ENCODE results near the gene ITLN2. TPM values are rescaled to one million over a fixed set of nuclear protein-coding genes. Genes with fewer than 3 reads are reported as not detected.
"Not testable (repeated sequence)": the region's sequence is repeated elsewhere in the genome, so short reads cannot be mapped to it uniquely, and the experiment has no call there.

ITLN2 gene
- total RNA-seq, 1 donor = not detected

- no peak for TF ChIP-seq CTCF (IDR thresholded peaks at IDR 0.05; ENCODE audit: insufficient read depth, low read length)
- DNase-seq (ENCODE audit: low read depth) = no peak
- H3K4me3 ChIP-seq (ENCODE audit: low read depth, low read length) = no peak overlapping the region
Observed at GRCh38 chr1:160945079-160945478, 9.5 kb downstream of the ITLN2 start.

GRCh38 chr1:160942926-160943325, 11.7 kb downstream of the ITLN2 start:
- DNase-seq (ENCODE audit: low read depth) = no peak
- no peak overlapping the region for H3K4me3 ChIP-seq (ENCODE audit: low read depth, low read length)
- TF ChIP-seq CTCF (IDR thresholded peaks at IDR 0.05; ENCODE audit: insufficient read depth, low read length) = no peak

- not testable (repeated sequence) for DNase-seq (ENCODE audit: low read depth); H3K4me3 ChIP-seq (ENCODE audit: low read depth, low read length)
Observed at GRCh38 chr1:160936666-160937065, 17.9 kb downstream of the ITLN2 start.

- no peak for TF ChIP-seq CTCF (IDR thresholded peaks at IDR 0.05; ENCODE audit: insufficient read depth, low read length)
- H3K4me3 ChIP-seq (ENCODE audit: low read depth, low read length) = no peak overlapping the region
- DNase-seq (ENCODE audit: low read depth) = no peak
Observed at GRCh38 chr1:160935527-160936258, 18.9 kb downstream of the ITLN2 start.

- not testable (repeated sequence) for DNase-seq (ENCODE audit: low read depth); H3K4me3 ChIP-seq (ENCODE audit: low read depth, low read length)
Observed at GRCh38 chr1:160933305-160933704, 21.3 kb downstream of the ITLN2 start.

- H3K4me3 ChIP-seq (ENCODE audit: low read depth, low read length) = no peak overlapping the region
- no peak for TF ChIP-seq CTCF (IDR thresholded peaks at IDR 0.05; ENCODE audit: insufficient read depth, low read length)
- DNase-seq (ENCODE audit: low read depth) = peak; percentile 47
Observed at GRCh38 chr1:160925652-160926244, 28.9 kb downstream of the ITLN2 start.

- no peak overlapping the region for H3K4me3 ChIP-seq (ENCODE audit: low read depth, low read length)
- TF ChIP-seq CTCF (IDR thresholded peaks at IDR 0.05; ENCODE audit: insufficient read depth, low read length) = no peak
- no peak for DNase-seq (ENCODE audit: low read depth)
Observed at GRCh38 chr1:160924791-160925651, 29.6 kb downstream of the ITLN2 start.
